SH-SY5Y (cell line): ENCODE measurements around the gene PRR19.

Source experiments
- GATA2 ChIP-seq: IDR thresholded peaks from 2 replicates; pipeline ENCODE4 v1.6.1; 2011; ENCODE audit warnings: mild to moderate bottlenecking, low read depth, low read length
- GATA3 ChIP-seq: IDR thresholded peaks from 2 replicates; pipeline ENCODE4 v1.6.1; 2011; ENCODE audit warnings: low read depth, mild to moderate bottlenecking, low read length, moderate library complexity

PRR19 gene

GRCh38 chr19:42294471-42295137 lies 7.3 kb upstream of the PRR19 start:
- no peak for TF ChIP-seq GATA3
- no peak for TF ChIP-seq GATA2

DNA sequence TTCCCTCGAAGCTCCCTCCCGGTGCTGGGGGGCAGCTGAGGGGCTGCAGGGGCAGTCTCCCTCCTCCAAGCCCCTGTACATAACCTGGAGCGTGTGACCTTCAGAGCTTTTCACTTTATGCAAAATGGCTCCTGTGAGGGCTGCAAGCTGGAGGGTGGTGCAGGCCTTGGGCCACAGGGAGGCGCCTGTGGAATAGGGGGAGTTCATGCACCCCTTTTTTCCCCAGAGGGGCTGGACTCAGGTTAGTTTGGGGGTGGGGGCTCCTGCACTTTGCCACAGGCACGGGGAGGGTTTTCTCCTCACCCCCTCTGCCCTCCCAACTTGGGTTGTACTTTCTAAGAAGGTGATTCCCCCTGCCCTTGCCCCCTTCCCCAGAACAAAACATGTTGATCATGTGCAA lies 6.6 kb upstream of the PRR19 start:
- no peak for TF ChIP-seq GATA2
- TF ChIP-seq GATA3: no peak

GRCh38 chr19:42295831-42296525 lies 6.0 kb upstream of the PRR19 start:
- TF ChIP-seq GATA3 (no peak), GATA2 (no peak)

DNA sequence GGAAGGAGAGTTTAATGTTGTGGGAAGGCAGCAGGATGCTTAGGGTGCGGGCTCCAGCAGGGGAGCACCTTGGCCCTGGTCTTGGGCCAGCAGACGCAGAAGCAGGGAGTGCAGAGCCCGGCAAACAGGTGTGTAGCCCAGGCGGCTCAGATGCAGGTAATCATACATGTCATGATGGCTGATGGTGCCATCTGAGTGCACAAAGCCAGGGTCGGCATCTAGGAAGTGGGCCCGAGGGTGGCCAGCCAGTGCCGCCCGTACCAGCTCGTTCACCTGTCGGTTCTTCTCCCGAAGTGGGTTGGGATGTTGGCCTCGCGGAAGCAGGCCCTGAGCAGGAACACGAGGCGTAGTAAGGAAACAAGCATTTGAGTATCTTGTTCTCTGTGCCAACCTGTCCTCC lies 4.9 kb upstream of the PRR19 start:
- TF ChIP-seq GATA2 (no peak), GATA3 (no peak)

- TF ChIP-seq GATA3: no peak
- no peak for TF ChIP-seq GATA2
These were observed 1.2 kb downstream of the PRR19 start for GRCh38 chr19:42303101-42303464.

- TF ChIP-seq GATA2 (no peak), GATA3 (no peak)
These were observed 1.9 kb downstream of the PRR19 start for GRCh38 chr19:42303876-42304275.

- TF ChIP-seq GATA2: no peak
- TF ChIP-seq GATA3: no peak
These were observed 4.7 kb downstream of the PRR19 start for GRCh38 chr19:42306646-42307045.

DNA sequence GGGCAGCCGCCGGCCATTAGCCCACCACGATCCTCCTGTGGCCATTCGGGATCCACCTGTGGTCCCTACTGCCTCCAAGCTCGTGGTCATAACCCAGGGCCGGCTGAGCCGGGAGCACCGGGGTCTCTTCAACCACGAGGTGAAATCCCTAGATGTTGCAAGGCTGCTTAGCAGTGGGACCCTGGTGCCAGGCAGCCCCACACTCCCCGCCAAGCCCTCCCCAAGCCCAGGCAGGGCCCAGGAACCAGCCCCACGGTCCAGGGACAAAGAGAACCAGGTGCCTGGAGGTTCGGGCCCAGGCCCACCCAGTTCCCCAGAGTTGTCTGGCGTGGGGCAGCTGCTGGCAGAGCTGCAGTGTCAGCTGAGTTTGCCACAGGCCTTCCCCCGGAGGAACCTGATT lies 7.8 kb downstream of the PRR19 start:
- TF ChIP-seq GATA2 (no peak), GATA3 (no peak)

DNA sequence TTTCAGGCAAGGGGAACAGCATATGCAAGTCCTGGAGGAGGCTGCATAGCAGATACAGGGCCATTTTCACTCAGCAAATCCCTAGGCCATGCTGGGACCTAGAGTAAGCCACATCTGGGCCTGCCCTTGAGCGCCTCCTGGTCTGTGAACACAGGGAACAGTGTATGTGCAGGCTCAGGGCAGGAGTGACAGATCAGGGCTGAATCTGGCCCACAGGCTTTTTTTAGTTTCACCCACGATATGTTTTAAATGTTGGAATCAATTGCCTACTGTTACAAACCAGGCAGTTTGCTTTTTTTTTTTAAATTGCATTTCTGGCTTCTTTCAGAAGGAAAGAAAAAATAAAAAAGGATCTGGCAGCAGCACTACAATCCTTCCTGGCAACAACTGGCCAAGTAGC lies 9.7 kb downstream of the PRR19 start:
- TF ChIP-seq GATA2: no peak
- TF ChIP-seq GATA3: no peak

DNA sequence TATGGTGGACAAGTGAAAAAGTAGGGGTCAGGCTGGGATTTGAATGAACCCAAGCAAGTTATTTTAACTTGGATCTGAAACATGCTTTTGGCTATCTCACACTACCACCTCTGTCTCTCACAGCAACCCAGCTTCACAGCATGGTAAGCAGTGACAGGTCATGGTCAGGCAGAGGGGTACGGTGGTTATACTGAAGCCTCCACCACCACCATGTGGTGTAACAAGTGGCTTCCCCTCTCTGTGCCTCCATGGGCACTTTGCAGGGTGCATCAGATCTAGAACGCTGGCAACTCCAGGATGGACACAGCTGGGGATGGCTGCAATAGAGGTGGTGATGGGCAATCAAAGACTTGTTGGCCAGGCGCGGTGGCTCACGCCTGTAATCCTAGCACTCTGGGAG lies 10.4 kb downstream of the PRR19 start:
- TF ChIP-seq GATA2: no peak
- TF ChIP-seq GATA3: no peak

DNA sequence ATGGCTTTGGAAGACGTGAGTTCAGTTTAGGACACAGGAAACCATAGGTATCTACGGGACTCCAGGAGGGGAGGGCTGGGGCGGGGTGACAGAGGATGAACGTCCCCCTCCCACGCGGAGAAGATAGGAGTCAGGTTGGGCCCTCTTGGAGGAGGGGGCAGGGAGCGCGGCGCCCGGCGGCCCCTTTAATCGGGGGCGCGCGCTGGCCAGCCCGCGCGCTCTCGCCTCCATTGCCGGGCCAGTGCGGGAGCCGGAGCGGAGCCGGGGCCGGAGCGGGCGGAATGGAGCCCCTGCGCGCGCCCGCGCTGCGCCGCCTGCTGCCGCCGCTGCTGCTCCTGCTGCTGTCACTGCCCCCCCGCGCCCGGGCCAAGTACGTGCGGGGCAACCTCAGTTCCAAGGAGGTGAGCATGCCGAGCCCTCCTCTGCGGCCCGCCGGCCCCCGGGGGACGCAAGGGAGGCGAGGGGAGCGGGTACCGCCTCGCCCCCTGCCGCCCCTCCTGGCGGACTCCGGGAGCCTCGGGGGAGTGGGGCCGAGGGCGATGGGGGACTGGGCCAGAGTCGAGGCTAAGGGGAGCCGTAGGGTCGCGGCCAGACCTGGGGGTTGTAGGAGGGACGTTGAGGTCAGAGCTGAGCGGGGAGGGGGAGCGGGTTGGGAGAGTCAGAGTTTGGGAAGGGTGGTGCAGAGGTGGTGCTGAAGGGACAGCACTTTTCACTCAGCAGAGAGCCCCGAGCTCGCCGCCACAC lies 11.3 kb downstream of the PRR19 start, which contains the start of gene TMEM145:
TSS of gene TMEM145 (plus strand) at position 214 of the 744 bp plus-strand sequence. CDS start at position 282, 68 bp downstream.
- TF ChIP-seq GATA3 (no peak), GATA2 (no peak)

DNA sequence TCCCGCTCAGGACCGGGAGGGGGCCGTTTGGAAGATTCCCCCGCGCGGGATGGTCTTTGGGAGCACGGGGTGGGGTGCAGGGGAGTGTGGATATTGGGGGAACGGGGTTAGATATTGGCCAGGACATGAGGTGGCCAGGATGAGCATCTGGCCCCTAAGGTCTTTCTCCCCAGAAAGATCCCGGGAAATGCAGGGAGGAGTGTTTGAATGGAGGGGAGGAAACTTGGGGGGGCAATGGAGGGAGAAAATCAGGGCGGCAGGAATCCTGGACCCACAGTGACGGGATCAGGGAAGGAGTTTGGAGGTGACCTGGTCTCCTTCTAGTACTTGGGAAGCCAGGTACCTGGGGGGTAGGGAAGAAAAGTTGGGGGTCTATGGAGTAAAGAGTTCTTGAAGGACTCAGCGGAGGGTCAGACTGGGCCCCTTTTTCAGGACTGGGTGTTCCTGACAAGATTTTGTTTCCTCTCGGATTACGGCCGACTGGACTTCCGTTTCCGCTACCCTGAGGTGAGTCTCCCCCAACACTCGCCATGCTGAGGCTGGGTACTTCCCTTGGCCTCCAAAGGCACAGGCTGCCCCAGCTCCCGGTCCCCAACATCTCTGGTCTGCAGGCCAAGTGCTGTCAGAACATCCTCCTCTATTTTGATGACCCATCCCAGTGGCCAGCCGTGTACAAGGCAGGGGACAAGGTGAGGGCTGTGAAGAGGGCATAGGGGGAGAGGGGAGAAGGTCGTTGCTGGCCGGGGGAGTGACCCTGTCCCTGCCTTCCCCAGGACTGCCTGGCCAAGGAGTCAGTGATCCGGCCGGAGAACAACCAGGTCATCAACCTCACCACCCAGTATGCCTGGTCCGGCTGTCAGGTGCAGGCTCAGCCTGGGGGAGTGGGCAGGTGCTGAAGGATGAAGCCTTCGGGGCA lies 12.2 kb downstream of the PRR19 start:
- TF ChIP-seq GATA3: no peak
- TF ChIP-seq GATA2: no peak

DNA sequence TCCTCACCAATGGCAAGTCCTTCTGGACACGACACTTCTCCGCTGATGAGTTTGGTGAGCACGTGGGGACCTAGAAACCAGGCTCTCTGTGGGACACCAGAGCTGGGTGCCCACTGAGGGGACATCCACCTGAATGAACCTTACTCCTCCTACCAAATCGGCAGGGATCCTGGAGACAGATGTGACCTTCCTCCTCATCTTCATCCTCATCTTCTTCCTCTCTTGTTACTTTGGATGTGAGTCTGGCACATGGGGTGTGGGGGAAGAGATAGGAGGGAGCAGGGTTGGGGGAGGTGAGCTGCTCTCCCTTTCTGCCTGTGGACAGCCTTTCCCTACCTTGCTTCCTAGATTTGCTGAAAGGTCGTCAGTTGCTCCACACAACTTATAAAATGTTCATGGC lies 13.1 kb downstream of the PRR19 start:
- TF ChIP-seq GATA3: no peak
- TF ChIP-seq GATA2: no peak
